ENCODE data around the gene KCNC1.

The KCNC1 gene

DNA sequence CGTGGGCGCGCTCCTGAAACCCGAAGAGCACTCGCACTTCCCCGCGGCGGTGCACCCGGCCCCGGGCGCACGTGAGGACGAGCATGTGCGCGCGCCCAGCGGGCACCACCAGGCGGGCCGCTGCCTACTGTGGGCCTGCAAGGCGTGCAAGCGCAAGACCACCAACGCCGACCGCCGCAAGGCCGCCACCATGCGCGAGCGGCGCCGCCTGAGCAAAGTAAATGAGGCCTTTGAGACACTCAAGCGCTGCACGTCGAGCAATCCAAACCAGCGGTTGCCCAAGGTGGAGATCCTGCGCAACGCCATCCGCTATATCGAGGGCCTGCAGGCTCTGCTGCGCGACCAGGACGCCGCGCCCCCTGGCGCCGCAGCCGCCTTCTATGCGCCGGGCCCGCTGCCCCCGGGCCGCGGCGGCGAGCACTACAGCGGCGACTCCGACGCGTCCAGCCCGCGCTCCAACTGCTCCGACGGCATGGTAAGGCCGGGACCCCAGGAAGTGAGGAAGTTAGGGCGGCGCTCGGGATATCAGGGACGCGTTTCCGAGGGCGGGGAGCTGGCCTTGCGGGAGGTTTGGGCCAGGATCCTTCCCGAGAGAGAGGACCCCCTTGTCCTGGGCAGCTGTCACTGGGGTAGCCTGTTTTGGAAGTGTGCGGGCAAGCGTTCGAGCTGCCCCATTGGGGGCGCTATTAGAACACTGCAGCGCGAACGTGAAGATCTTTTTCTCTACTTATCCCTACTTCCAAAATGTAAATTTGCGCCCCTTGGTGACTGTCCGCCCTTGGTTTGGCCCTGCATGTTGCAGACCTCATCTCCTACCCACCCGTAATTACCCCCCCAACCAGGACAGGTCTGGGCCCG, 14.4 kb upstream of the KCNC1 start:
- peak; percentile 7 to 16 for DNase-seq
- TF ChIP-seq POLR2A (IDR thresholded peaks at IDR 0.05; ENCODE audit: low read length) (no peak), GATA1 (IDR thresholded peaks at IDR 0.05; ENCODE audit: low read depth, low read length) (no peak)

DNA sequence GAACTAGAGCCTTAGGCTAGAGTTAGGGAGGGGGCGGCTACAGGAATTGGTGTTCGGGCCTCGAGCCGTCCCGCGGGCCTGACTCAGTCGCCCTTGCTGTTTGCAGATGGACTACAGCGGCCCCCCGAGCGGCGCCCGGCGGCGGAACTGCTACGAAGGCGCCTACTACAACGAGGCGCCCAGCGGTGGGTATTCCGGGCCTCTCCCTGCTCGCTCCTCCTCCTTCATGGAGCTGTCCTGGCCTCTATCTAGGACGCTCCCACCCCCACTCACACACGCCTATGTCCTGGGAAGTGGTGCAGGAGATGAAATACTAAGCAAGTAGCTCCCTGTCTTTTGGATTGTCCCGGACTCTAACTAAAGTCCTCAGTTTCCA, 13.8 kb upstream of the KCNC1 start:
- TF ChIP-seq GATA1 (IDR thresholded peaks at IDR 0.05; ENCODE audit: low read depth, low read length) (no peak), POLR2A (IDR thresholded peaks at IDR 0.05; ENCODE audit: low read length) (no peak)
- no peak for DNase-seq

DNA sequence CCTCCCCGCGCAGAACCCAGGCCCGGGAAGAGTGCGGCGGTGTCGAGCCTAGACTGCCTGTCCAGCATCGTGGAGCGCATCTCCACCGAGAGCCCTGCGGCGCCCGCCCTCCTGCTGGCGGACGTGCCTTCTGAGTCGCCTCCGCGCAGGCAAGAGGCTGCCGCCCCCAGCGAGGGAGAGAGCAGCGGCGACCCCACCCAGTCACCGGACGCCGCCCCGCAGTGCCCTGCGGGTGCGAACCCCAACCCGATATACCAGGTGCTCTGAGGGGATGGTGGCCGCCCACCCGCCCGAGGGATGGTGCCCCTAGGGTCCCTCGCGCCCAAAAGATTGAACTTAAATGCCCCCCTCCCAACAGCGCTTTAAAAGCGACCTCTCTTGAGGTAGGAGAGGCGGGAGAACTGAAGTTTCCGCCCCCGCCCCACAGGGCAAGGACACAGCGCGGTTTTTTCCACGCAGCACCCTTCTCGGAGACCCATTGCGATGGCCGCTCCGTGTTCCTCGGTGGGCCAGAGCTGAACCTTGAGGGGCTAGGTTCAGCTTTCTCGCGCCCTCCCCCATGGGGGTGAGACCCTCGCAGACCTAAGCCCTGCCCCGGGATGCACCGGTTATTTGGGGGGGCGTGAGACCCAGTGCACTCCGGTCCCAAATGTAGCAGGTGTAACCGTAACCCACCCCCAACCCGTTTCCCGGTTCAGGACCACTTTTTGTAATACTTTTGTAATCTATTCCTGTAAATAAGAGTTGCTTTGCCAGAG, 13.2 kb upstream of the KCNC1 start:
- DNase-seq, result no peak

DNA sequence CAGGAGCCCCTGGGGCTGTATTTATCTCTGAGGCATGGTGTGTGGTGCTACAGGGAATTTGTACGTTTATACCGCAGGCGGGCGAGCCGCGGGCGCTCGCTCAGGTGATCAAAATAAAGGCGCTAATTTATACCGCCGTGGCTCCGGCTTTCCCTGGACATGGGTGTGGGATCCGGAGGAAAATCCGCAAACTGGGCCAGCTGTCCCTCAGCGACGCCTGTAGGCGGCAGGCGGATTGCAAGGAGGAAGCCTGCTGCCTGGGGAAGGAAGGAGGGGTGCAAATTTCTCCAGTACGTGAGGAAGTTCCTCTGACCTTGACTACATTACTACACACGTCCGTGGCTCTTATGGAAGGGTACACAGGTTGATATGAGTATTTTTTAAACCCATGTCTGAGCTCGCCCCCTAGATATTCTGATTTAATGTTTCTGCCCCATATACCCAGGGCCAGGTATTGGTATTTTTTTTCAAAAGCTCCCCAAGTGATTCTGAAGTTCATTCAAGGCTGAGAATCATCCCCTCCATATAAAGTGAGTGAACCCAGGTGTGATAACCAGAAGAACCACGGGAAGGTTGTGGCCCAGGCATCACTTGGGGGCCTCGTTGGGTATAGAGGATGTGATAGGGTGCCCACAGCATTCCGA, 12.5 kb upstream of the KCNC1 start:
- no peak for TF ChIP-seq GATA1 (IDR thresholded peaks at IDR 0.05; ENCODE audit: low read depth, low read length)
- no peak for TF ChIP-seq POLR2A (IDR thresholded peaks at IDR 0.05; ENCODE audit: low read length)
- no peak for DNase-seq

More for the DNA sequence above, 13.2 kb upstream of the KCNC1 start:
- TF ChIP-seq POLR2A (IDR thresholded peaks at IDR 0.05; ENCODE audit: low read length), result no peak

DNA sequence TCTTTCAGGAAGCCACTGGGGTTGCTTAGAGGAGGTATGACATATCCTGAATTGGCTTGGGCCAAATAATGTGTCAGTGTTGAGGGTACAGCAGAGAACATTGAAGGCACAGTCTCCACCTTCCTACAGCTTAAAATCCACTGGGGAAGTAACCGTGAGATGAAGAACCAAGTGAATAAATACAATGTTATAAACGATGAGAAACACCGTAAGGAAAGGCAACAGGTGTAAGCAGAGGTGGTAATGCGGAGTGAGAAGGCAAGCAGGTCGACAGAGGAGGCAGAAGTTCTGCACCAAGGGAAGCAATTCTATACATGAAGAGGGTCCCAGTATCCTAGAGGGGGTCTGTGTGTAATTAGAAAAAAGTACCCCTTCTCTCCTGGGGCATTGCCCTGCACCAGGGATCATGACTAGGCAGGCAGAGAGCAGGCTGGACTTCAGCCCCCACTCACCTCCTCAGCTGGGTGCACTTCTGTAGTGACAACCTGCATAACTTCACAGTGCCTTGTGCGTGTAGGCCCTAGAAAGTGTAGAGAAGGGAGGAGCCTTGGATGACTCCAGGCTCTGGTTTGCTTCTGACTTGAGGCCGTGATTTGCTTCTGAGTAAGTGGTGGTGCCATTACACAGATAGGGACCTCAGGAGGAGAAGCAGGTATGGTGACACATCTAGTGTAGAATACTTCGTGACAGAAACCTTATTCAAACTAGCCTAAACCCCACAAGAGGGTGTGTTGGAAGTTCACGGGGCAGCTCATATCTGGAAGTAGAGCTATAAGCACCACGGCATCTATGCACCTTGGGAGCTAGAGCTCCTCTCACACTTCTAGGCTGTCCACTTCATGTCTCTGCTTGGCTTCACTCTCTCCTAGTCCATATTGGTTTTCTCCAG, 10.3 kb upstream of the KCNC1 start:
- TF ChIP-seq POLR2A (IDR thresholded peaks at IDR 0.05; ENCODE audit: low read length), result no peak
- no peak for TF ChIP-seq GATA1 (IDR thresholded peaks at IDR 0.05; ENCODE audit: low read depth, low read length)

DNA sequence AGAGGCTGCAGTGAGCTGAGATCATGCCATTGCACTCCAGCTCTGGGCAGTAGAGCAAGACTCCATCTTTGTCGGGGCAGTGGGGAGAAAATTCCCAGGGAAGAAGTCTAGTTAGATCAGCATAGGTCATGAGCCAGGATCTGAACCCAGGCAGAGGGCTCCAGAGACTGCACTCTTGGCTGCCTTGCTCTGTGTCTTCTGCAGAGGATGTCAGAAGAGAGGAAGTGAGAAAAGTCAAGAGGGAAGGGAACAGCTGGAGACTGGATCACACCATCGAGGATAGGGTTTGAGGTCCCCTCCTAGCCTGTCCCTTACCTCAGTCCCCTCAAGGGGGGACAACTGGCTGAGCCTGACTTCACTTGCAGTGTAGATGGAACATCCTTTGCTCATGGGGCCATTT, 9.4 kb upstream of the KCNC1 start:
- DNase-seq, result no peak
- TF ChIP-seq GATA1 (IDR thresholded peaks at IDR 0.05; ENCODE audit: low read depth, low read length) (no peak), POLR2A (IDR thresholded peaks at IDR 0.05; ENCODE audit: low read length) (no peak)

More for the DNA sequence above, 10.3 kb upstream of the KCNC1 start:
- DNase-seq, result no peak

DNA sequence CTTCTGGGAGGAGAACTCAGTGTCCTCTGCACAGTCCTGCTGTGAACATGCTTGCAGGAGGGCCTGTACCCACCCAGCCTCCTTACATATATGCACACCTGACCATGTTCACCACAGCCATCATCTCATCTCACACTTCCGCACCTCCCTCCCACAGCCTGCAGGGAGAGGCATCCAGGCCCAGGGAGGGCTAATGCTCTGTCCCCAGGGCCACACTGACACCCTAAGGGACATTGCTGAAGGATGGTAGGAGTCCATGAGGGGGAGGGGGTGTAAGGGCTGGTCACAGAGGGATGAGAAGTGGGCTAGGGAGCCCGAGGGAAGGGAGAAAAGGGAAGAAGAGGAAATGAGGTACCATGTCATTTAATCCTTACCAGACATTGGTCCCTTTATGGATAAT, 4.4 kb upstream of the KCNC1 start:
- no peak for TF ChIP-seq GATA1 (IDR thresholded peaks at IDR 0.05; ENCODE audit: low read depth, low read length)
- no peak for TF ChIP-seq POLR2A (IDR thresholded peaks at IDR 0.05; ENCODE audit: low read length)

DNA sequence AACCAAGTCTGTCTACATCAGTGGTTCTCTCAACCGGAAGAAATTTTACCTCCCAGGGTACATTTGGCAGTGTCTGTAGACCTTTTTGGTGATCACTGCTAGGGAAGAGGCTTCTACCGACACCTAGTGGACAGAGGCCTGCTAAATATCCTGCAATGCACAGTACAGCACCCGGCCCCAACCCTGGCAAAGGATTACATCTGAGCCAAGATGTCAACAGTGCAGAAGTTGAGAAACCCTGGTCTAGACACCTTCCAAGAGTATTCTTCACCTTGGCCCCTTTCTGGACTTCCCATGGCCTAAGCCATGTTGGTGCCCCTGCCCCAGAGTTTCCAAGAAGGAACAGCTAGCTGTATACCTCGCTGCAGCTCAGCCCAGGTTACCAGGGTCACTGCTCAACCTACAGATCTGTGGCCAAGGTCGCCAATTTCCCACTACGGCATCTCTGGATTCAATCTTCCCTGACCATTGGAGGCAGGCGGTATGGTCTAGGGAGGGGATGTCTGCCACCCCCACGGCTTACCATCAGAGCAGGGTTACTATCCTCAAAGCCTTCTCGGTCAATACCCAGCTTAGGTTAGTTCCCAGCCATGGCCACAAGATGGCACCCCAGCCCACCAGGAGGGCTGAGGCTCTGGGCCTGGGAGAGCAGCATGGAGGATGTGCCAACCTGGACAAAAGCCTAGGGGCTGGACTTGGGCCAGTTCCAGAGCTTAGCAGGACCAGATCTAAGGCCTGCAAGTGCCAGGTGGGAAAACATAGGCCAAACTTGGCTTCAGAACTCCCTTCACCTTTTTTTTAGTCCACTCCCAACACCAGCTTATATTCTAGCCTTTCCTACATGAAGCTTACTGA, 3.7 kb upstream of the KCNC1 start:
- no peak for TF ChIP-seq POLR2A (IDR thresholded peaks at IDR 0.05; ENCODE audit: low read length)
- no peak for TF ChIP-seq GATA1 (IDR thresholded peaks at IDR 0.05; ENCODE audit: low read depth, low read length)
- DNase-seq, result peak; percentile 48 to 71

More for the DNA sequence above, 4.4 kb upstream of the KCNC1 start:
- no peak for DNase-seq

DNA sequence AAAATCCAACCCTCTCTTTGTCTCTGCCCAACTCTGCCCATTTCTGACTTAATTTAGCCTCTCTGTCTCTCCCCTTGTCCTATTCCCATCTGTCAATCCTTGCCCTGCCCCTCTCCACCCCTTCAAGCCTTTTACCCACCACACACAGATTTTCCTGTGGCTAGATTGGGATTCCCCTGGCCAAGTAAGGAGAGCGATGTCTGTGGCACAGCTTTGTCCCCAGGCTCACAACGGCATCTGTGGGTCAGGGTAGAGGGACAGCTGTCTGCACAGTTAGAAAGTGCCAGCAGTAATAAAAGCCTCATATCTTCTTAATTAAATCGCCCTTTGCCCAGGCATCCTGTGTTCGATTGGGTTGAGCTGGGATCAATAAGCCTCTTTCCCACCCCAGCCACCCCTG, 1.3 kb upstream of the KCNC1 start:
- DNase-seq, result no peak
- no peak for TF ChIP-seq GATA1 (IDR thresholded peaks at IDR 0.05; ENCODE audit: low read depth, low read length)
- TF ChIP-seq POLR2A (IDR thresholded peaks at IDR 0.05; ENCODE audit: low read length), result no peak

DNA sequence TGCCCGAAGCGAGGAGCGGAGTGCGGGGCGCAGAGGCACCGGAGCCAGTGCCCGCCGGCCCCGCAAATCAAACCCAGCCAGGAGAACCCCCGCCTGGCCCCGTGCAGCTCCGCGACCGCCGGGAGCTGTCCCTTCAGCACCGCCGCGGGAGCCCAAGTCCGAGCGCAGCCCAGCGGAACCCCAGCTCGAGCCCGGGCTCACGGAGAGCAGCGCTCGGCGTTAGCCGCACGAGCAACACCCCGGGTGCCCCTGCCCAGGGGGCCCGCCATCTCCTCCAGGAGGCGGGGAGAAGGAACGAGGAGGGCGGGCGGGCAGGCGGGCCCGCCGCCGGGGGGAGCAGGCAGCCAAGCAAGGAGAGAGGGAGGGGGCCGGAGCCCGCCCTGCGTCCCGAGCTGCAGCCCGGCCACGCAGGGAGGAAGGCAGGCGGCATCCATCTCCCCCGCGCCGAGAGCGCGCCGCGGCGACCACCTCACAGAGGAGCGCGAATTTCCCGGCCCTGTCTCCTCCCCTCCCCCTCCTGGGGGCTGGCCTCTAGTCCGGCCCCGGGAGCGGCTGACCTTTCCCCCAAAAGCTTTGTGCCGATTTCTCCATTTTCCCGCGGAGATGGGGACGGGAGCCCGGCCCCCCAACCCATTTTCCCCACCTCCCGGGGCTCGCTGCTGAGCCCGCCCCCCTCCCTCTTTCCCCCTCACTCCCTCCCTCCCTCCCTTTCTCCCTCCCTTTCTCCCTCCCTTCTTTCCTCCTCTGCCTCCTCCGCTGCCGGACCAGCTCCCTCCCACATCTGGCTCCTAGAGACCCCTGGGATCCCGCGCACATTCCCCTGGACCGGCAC, 621 bp downstream of the KCNC1 start:
- TF ChIP-seq POLR2A (IDR thresholded peaks at IDR 0.05; ENCODE audit: low read length) (no peak), GATA1 (IDR thresholded peaks at IDR 0.05; ENCODE audit: low read depth, low read length) (no peak)
- peak; percentile 52 to 58 for DNase-seq

DNA sequence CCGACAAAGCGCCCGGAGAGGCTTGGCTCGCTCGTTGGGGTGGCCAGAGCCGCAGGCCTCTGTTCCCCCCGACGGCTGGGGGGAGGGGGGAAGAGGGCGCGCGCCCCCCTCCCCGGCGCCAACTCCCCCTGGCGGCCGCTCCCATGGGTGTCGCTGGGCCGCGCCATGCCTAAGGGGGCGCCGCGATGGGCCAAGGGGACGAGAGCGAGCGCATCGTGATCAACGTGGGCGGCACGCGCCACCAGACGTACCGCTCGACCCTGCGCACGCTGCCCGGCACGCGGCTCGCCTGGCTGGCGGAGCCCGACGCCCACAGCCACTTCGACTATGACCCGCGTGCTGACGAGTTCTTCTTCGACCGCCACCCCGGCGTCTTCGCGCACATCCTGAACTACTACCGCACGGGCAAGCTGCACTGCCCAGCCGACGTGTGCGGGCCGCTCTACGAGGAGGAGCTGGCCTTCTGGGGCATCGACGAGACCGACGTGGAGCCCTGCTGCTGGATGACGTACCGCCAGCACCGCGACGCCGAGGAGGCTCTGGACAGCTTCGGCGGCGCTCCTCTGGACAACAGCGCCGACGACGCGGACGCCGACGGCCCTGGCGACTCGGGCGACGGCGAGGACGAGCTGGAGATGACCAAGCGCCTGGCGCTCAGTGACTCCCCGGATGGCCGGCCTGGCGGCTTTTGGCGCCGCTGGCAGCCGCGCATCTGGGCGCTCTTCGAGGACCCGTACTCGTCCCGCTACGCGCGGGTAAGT, 1.4 kb downstream of the KCNC1 start:
- TF ChIP-seq POLR2A (IDR thresholded peaks at IDR 0.05; ENCODE audit: low read length), result no peak
- TF ChIP-seq GATA1 (IDR thresholded peaks at IDR 0.05; ENCODE audit: low read depth, low read length), result no peak
- DNase-seq, result peak in 1 of 2 experiments; percentile 12

All from erythroblast (primary cell).